HepG2 (cell line): ENCODE results near the gene CKS1B. TPM values are rescaled to one million over a fixed set of nuclear protein-coding genes. Genes with fewer than 3 reads are reported as not detected.

Source experiments
- ATAC-seq: fragments of 200-7000 bp; cut with Tn5 transposase; 3 replicates; pipeline ENCODE4 v1.9.1; 2020; ENCODE audit warnings: mild to moderate bottlenecking, moderate library complexity
- BruUV-seq: library from RNA; stranded (reverse); fragments of 400-500 nt; replicated peaks from 2 replicates; lab custom pipeline; 2021; lab: Mats Ljungman, UMichigan
- CTCF ChIA-PET: fragments of 300-600 bp; formaldehyde crosslinking; extraction: SDS; loops from one replicate; lab custom pipeline; 2021; ENCODE audit warnings: low total read pairs, inconsistent platforms, low intra/inter-chr PET ratio; lab: Yijun Ruan, JAX
- POLR2A ChIA-PET: fragments of 350-600 bp; sonication (Branson Sonifier 250); formaldehyde crosslinking; loops from one replicate; lab custom pipeline; 2020; ENCODE audit warnings: antibody characterized with exemption, inconsistent platforms; lab: Yijun Ruan, JAX
- DNase-seq: peaks from one replicate; pipeline ENCODE4 v3.0.0-alpha.2; 2015; ENCODE audit warnings: low spot score
- FAIRE-seq: peaks from 3 replicates; lab custom pipeline; 2011; peaks lifted over from hg19 to GRCh38; lab: Jason Lieb, UNC
- H2AFZ ChIP-seq: one replicate; pipeline ENCODE4 v1.6.1; 2011; ENCODE audit warnings: low read length, inconsistent platforms
- H3K27ac ChIP-seq: fragments of 300-600 bp; 3 replicates; pipeline ENCODE4 v1.8.0; 2011; ENCODE audit warnings: mixed run types, mild to moderate bottlenecking, mixed read lengths, low read length, inconsistent platforms; ENCODE audit not compliant: insufficient read depth; ENCODE audit errors: extremely low read length
- H3K27me3 ChIP-seq, 2 experiments: fragments of 200-600 bp in 1 of 2; 2 replicates in 1 of 2; 3 replicates in 1 of 2; pipeline versions ENCODE4 v1.6.0 to v1.8.0; 2011; ENCODE audit warnings: low read length in 2 of 2, mild to moderate bottlenecking in 2 of 2, moderate library complexity in 2 of 2, inconsistent platforms in 1 of 2; ENCODE audit not compliant: insufficient read depth in 2 of 2, control insufficient read depth in 1 of 2
- H3K36me3 ChIP-seq, 2 experiments: fragments of 200-600 bp in 1 of 2; replicated peaks in 1 of 2; 2 replicates in 1 of 2; 3 replicates in 1 of 2; pipeline versions ENCODE4 v1.5.1 to v1.8.0; 2011; ENCODE audit warnings: low read length in 2 of 2, inconsistent platforms in 1 of 2; ENCODE audit not compliant: insufficient read depth in 2 of 2, control insufficient read depth in 1 of 2
- H3K4me1 ChIP-seq: 2 replicates; pipeline ENCODE4 v1.5.1; 2012; ENCODE audit warnings: low read length, inconsistent platforms; ENCODE audit not compliant: insufficient read depth
- H3K4me2 ChIP-seq: 2 replicates; pipeline ENCODE4 v1.6.0; 2011; ENCODE audit warnings: low read depth, low read length, inconsistent platforms
- H3K4me3 ChIP-seq, 3 experiments: fragments of 200-600 bp in 1 of 3; sonication (generic), shearing (Covaris generic) in 1 of 3; replicated peaks in 1 of 3; 2 replicates each; pipeline ENCODE4 v1.5.1; 2011 to 2016; ENCODE audit warnings: low read length in 3 of 3, inconsistent platforms in 2 of 3, low read depth in 2 of 3, mild to moderate bottlenecking in 2 of 3, control low read depth in 1 of 3, mixed read lengths in 1 of 3; ENCODE audit not compliant: insufficient read depth in 1 of 3
- H3K79me2 ChIP-seq: one replicate; pipeline ENCODE4 v1.6.1; 2011; ENCODE audit warnings: low read length, inconsistent platforms; ENCODE audit not compliant: insufficient read depth
- H3K9ac ChIP-seq: 2 replicates; pipeline ENCODE4 v1.6.0; 2011; ENCODE audit warnings: mild to moderate bottlenecking, low read depth, low read length, inconsistent platforms; ENCODE audit not compliant: insufficient read depth
- H3K9me3 ChIP-seq: 2 replicates; pipeline ENCODE4 v1.5.1; 2012; ENCODE audit warnings: mild to moderate bottlenecking, low read length
- H4K20me1 ChIP-seq: 2 replicates; pipeline ENCODE4 v1.6.0; 2011; ENCODE audit warnings: inconsistent platforms, mild to moderate bottlenecking, low read length, moderate library complexity; ENCODE audit not compliant: insufficient read depth
- AHR ChIP-seq: IDR thresholded peaks from 2 replicates; pipeline ENCODE4 v1.6.1; 2018; ENCODE audit warnings: missing genetic modification reagents, missing compliant biosample characterization
- AKAP8 ChIP-seq: sonication (generic); formaldehyde crosslinking; IDR thresholded peaks from 2 replicates; pipeline ENCODE4 v1.5.1; 2020; ENCODE audit warnings: mild to moderate bottlenecking, missing genetic modification reagents
- ARNT2 ChIP-seq: sonication (generic); formaldehyde crosslinking; IDR thresholded peaks from 2 replicates; pipeline ENCODE4 v1.8.0; 2022; ENCODE audit warnings: mild to moderate bottlenecking, low read depth, missing genetic modification reagents, moderate library complexity
- GATA4 ChIP-seq: sonication (generic); IDR thresholded peaks from 2 replicates; pipeline ENCODE4 v1.6.1; 2016; ENCODE audit warnings: antibody characterized with exemption, low read depth, borderline replicate concordance
- IKZF4 ChIP-seq: sonication (generic); formaldehyde crosslinking; IDR thresholded peaks from 2 replicates; pipeline ENCODE4 v1.5.1; 2020; ENCODE audit warnings: borderline replicate concordance, mild to moderate bottlenecking, low read depth, missing genetic modification reagents; ENCODE audit errors: not compliant biosample characterization
- ISX ChIP-seq: sonication (generic); formaldehyde crosslinking; conservative IDR thresholded peaks from 2 replicates; pipeline ENCODE4 v1.5.0; 2020; ENCODE audit warnings: missing genetic modification reagents
- MAZ ChIP-seq, 2 experiments: sonication (generic) in 1 of 2; formaldehyde crosslinking in 1 of 2; IDR thresholded peaks; 2 replicates each; pipeline versions ENCODE4 v1.5.0 to v1.6.1; 2012 to 2020; ENCODE audit warnings: low read depth in 2 of 2, mild to moderate bottlenecking in 2 of 2, borderline replicate concordance in 1 of 2, improper control_type of control experiment in 1 of 2, low read length in 1 of 2, missing genetic modification reagents in 1 of 2, moderate library complexity in 1 of 2
- PAWR ChIP-seq: sonication (generic); formaldehyde crosslinking; IDR thresholded peaks from 2 replicates; pipeline ENCODE4 v1.4.0; 2020; ENCODE audit warnings: missing genetic modification reagents, mild to moderate bottlenecking, borderline replicate concordance
- PITX1 ChIP-seq: sonication (generic); formaldehyde crosslinking; IDR thresholded peaks from 2 replicates; pipeline ENCODE4 v1.5.1; 2020; ENCODE audit warnings: mild to moderate bottlenecking, missing genetic modification reagents
- ZC3H4 ChIP-seq: sonication (generic); formaldehyde crosslinking; IDR thresholded peaks from 2 replicates; pipeline ENCODE4 v1.4.0; 2020; ENCODE audit warnings: missing genetic modification reagents, borderline replicate concordance
- ZFP82 ChIP-seq: sonication (generic); formaldehyde crosslinking; IDR thresholded peaks from 2 replicates; pipeline ENCODE4 v1.5.1; 2020; ENCODE audit warnings: mild to moderate bottlenecking, missing genetic modification reagents, borderline replicate concordance
- ZIK1 ChIP-seq: sonication (generic); formaldehyde crosslinking; IDR thresholded peaks from 2 replicates; pipeline ENCODE4 v1.5.0; 2020; ENCODE audit warnings: mild to moderate bottlenecking, low read depth, missing genetic modification reagents, borderline replicate concordance
- ZNF274 ChIP-seq: sonication (generic); formaldehyde crosslinking; IDR thresholded peaks from 2 replicates; pipeline ENCODE4 v1.5.1; 2020; ENCODE audit warnings: mild to moderate bottlenecking, missing genetic modification reagents
- ZNF510 ChIP-seq: sonication (generic); formaldehyde crosslinking; IDR thresholded peaks from 2 replicates; pipeline ENCODE4 v1.4.0; 2020; ENCODE audit warnings: low read depth, mild to moderate bottlenecking, missing genetic modification reagents
- ZNF530 ChIP-seq: sonication (generic); formaldehyde crosslinking; IDR thresholded peaks from 2 replicates; pipeline ENCODE4 v1.5.0; 2020; ENCODE audit warnings: low read depth, mild to moderate bottlenecking, missing genetic modification reagents
- ZNF558 ChIP-seq: sonication (generic); formaldehyde crosslinking; IDR thresholded peaks from 2 replicates; pipeline ENCODE4 v1.9.0; 2022; ENCODE audit warnings: mild to moderate bottlenecking, missing genetic modification reagents, borderline replicate concordance
- ZNF660 ChIP-seq: sonication (generic); formaldehyde crosslinking; IDR thresholded peaks from 2 replicates; pipeline ENCODE4 v1.5.1; 2020; ENCODE audit warnings: mild to moderate bottlenecking, low read depth, missing genetic modification reagents, borderline replicate concordance
- ZNF737 ChIP-seq: sonication (generic); formaldehyde crosslinking; IDR thresholded peaks from 2 replicates; pipeline ENCODE4 v1.5.0; 2020; ENCODE audit warnings: missing genetic modification reagents, mild to moderate bottlenecking, borderline replicate concordance
- ZNF777 ChIP-seq: sonication (generic); formaldehyde crosslinking; IDR thresholded peaks from 2 replicates; pipeline ENCODE4 v1.4.0; 2020; ENCODE audit warnings: missing genetic modification reagents
- WGBS: methylation state at CpG from one replicate; pipeline ENCODE4 v1.1.6; 2017; ENCODE audit warnings: low lambda C conversion rate; 5-methylcytosine and 5-hydroxymethylcytosine counted together
- in situ Hi-C: cut with HindIII; loops from 2 replicates; pipeline ENCODE4 v1.10.0; 2017; ENCODE audit warnings: low pct_unique_long_range_greater_than_20kb; ENCODE audit not compliant: extremely low pct_ligation_motif_present
- intact Hi-C: fragments of 100-400 bp; cut with micrococcal nuclease; formaldehyde crosslinking; loops from one replicate; pipeline ENCODE4 v1.10.0; 2022; ENCODE audit not compliant: unreplicated experiment
- polyA plus RNA-seq, 8 experiments: library from polyadenylated mRNA; depleted of rRNA in 3 of 8; stranded (reverse) in 7 of 8; unstranded in 1 of 8; fragments of >200 nt; fragmentation: Illumina TruSeq in 4 of 8; extraction: Trizol in 4 of 8; gene quantifications; 2 replicates each; pipeline versions ENCODE4 v1.2.1 to v1.2.3, GENCODE V29; 2011 to 2016; ENCODE audit warnings: low read depth in 4 of 8, missing spikeins in 1 of 8, mixed read lengths in 1 of 8; ENCODE audit not compliant: insufficient read depth in 1 of 8
- total RNA-seq, 5 experiments: library from RNA; depleted of rRNA; stranded (reverse); fragments of >200 nt; fragmentation: Illumina TruSeq; extraction: Trizol; gene quantifications; 2 replicates each; pipeline ENCODE4 v1.2.3, GENCODE V29; 2016; ENCODE audit warnings: low read depth in 1 of 5
- TF ChIP-seq, protein P1 (sequence below): sonication (generic); formaldehyde crosslinking; IDR thresholded peaks from 2 replicates; pipeline ENCODE4 v1.5.1; 2020; ENCODE audit warnings: mild to moderate bottlenecking, moderate library complexity, missing genetic modification reagents
- TF ChIP-seq, protein P2 (sequence below): sonication (generic); formaldehyde crosslinking; IDR thresholded peaks from 2 replicates; pipeline ENCODE4 v1.8.0; 2022; ENCODE audit warnings: missing genetic modification reagents, low read depth, mild to moderate bottlenecking, borderline replicate concordance

CKS1B gene
- total and polyA plus RNA-seq, 2 of the 13 experiments (the other 11 are each of a cell fraction or from before 2014, with no cell fraction given): 217 to 222 TPM

DNA sequence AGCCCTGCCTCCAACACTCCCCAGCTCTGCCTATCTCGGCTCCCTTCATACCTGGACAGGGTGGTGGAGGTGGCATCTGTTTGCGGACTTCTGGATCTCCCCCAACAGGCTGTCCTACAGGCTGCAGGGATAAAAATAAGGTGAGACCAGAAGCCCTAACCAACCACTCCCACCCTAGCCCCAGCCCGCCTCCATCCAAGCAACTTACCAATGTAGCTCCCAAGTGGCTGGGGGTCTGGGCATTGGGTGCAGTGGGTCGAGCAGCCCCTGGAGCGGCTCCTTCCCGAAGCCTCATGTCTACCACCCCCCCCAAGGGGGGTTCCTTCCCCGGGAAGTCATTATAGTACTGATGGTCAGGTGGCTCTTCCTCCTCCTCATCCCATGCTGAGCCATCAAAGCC lies 8.4 kb upstream of the CKS1B start:
- BruUV-seq: no TSS peak

DNA sequence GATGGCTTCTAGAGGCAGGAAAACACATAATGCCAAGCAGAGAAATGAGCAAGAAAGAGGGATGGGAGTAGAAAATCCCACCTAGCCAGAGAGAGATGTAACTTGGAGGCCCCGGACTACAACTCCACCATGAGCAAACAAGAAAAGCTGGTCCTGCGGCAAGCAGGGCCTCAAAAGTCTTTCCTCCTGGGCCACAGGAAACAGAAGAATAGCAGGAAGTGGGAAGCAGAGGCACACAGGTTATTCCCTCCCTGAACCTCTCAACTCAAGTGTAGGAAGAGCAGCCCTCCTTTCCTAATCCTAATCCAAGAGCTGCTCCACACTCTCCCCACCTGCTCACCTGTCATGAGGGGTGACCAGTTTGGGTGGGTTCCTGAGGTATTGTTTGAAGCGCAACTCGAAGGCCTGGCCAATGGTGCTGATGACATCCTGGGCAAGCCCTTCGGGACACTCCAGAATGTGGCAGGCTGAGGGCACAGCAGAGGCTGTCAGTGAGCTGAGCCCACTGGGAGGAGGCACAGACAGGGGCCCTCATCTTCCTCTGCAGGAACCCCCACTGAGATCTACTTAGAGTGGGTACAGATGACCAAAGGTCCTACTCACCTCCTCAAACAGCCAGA lies 7.0 kb upstream of the CKS1B start:
- intact Hi-C loops (no loop called here), in situ Hi-C loops (no loop called here)
- Histone ChIP-seq H3K4me1 (peaks cover 81% of the 10 kb centered on the region), H3K27ac (no peak overlapping the region), H3K4me2 (no peak overlapping the region), H3K79me2 (peaks cover 46% of the 10 kb centered on the region), H3K9me3 (no peaks in the 10 kb centered on the region), H3K4me3 (no peak overlapping the region), H4K20me1 (no peaks in the 10 kb centered on the region), H3K9ac (no peak overlapping the region), H3K36me3 (peaks cover 23 to 59% of the 10 kb centered on the region in 2 experiments), H3K27me3 (no peaks in the 10 kb centered on the region), H2AFZ (no peak overlapping the region)
- FAIRE-seq (no peak), ATAC-seq (no peak), DNase-seq (no peak)
- CTCF ChIA-PET: no interaction called here
- 87% methylated on average over 5 of the region's 5 CpGs for WGBS
- no TSS peak for BruUV-seq
- POLR2A ChIA-PET: no interaction called here
- TF ChIP-seq ZNF274 (CRISPR knock-in tag): no peak
- TF ChIP-seq PAWR (CRISPR knock-in tag): no peak
- no peak for TF ChIP-seq GATA4
- no peak for TF ChIP-seq AKAP8
- TF ChIP-seq ZNF558 (CRISPR knock-in tag): no peak
- no peak for TF ChIP-seq ZNF510 (CRISPR knock-in tag)
- TF ChIP-seq, protein P1, sequence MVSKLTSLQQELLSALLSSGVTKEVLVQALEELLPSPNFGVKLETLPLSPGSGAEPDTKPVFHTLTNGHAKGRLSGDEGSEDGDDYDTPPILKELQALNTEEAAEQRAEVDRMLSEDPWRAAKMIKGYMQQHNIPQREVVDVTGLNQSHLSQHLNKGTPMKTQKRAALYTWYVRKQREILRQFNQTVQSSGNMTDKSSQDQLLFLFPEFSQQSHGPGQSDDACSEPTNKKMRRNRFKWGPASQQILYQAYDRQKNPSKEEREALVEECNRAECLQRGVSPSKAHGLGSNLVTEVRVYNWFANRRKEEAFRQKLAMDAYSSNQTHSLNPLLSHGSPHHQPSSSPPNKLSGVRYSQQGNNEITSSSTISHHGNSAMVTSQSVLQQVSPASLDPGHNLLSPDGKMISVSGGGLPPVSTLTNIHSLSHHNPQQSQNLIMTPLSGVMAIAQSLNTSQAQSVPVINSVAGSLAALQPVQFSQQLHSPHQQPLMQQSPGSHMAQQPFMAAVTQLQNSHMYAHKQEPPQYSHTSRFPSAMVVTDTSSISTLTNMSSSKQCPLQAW (CRISPR knock-in tag): no peak
- no peak for TF ChIP-seq ISX
- TF ChIP-seq ZC3H4 (CRISPR knock-in tag): no peak
- TF ChIP-seq ZNF660: no peak
- no peak for TF ChIP-seq ZNF530 (CRISPR knock-in tag)
- TF ChIP-seq ZFP82 (CRISPR knock-in tag): no peak

More for the DNA sequence above, 8.4 kb upstream of the CKS1B start:
- CTCF ChIA-PET: no interaction called here
- no peaks in the 10 kb centered on the region for H4K20me1 ChIP-seq
- no peak overlapping the region for H3K27ac ChIP-seq
- ATAC-seq (no peak), DNase-seq (no peak), FAIRE-seq (no peak)
- H3K79me2 ChIP-seq: peaks cover 44% of the 10 kb centered on the region
- H3K4me2 ChIP-seq: no peak overlapping the region
- no peaks in the 10 kb centered on the region; a peak in 1 of 5 replicates for H3K27me3 ChIP-seq
- H2AFZ ChIP-seq: no peak overlapping the region
- intact Hi-C loops: no loop called here
- WGBS: 91% methylated on average over 4 of the region's 7 CpGs
- H3K9me3 ChIP-seq: no peaks in the 10 kb centered on the region
- H3K4me3 ChIP-seq: no peak overlapping the region
- peaks cover 69% of the 10 kb centered on the region for H3K4me1 ChIP-seq
- H3K9ac ChIP-seq: no peak overlapping the region
- POLR2A ChIA-PET: interaction anchor here (1.8 to 8.3 kb wide), 2 partner anchors 7 to 30 kb away, joined by 5 to 148 read pairs; partner anchors contain the start of genes CKS1B, PMVK and SHC1
- in situ Hi-C loops: no loop called here
- no peak for TF ChIP-seq AHR (CRISPR knock-in tag)
- no peak for TF ChIP-seq ARNT2 (CRISPR knock-in tag)
- TF ChIP-seq, protein P2, sequence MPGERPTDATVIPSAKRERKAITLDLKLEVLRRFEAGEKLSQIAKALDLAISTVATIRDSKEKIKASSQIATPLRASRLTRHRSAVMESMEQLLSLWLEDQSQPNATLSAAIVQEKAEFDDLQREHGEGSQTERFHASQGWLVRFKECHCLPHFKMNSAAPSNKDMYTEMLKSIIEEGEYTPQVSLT: no peak
- no peak for TF ChIP-seq MAZ (IDR thresholded peaks at IDR 0.05; ENCODE audit: borderline replicate concordance, low read depth, low read length)
- no peak for TF ChIP-seq MAZ (CRISPR knock-in tag; IDR thresholded peaks at IDR 0.05; ENCODE audit: low read depth)
- no peak for TF ChIP-seq ZIK1 (CRISPR knock-in tag)
- no peak for TF ChIP-seq PITX1 (CRISPR knock-in tag)
- no peak for TF ChIP-seq ZNF777 (CRISPR knock-in tag)
- TF ChIP-seq ZNF737 (CRISPR knock-in tag): no peak
- TF ChIP-seq IKZF4 (CRISPR knock-in tag): no peak
- peaks cover 23 to 59% of the 10 kb centered on the region in 2 experiments for H3K36me3 ChIP-seq
